SK-N-MC (cell line): ENCODE measurements around the gene ARL4D.
"Not testable (repeated sequence)": the region's sequence is repeated elsewhere in the genome, so short reads cannot be mapped to it uniquely, and the experiment has no call there.

Source experiments
- DNase-seq: peaks from one replicate; pipeline ENCODE4 v3.0.0-alpha.2; 2011; ENCODE audit warnings: low read depth, low spot score
- H3K27ac ChIP-seq: fragments of 200-600 bp; sonication (generic); 2 replicates; pipeline ENCODE4 v1.5.1; 2016; ENCODE audit warnings: mixed run types
- H3K36me3 ChIP-seq: fragments of 200-600 bp; sonication (generic); 2 replicates; pipeline ENCODE4 v1.6.1; 2017; ENCODE audit warnings: antibody characterized with exemption, low read length, mixed read lengths; ENCODE audit not compliant: insufficient read depth
- H3K4me3 ChIP-seq: fragments of 200-600 bp; sonication (generic); 2 replicates; pipeline ENCODE4 v1.5.1; 2016
- H3K9ac ChIP-seq: fragments of 200-600 bp; sonication (generic); 2 replicates; pipeline ENCODE4 v1.8.0; 2017; ENCODE audit warnings: mixed run types, mixed read lengths; ENCODE audit not compliant: insufficient read length
- H3K9me3 ChIP-seq: fragments of 200-600 bp; sonication (generic); 2 replicates; pipeline ENCODE4 v1.6.1; 2017; ENCODE audit warnings: low read depth, mild to moderate bottlenecking, antibody characterized with exemption, low read length, moderate library complexity, mixed read lengths
- EZH2 ChIP-seq: fragments of 200-600 bp; sonication (generic); IDR thresholded peaks from one replicate; pipeline ENCODE4 v1.6.1; 2017; ENCODE audit warnings: antibody characterized with exemption
- FOXP2 ChIP-seq: optimal IDR thresholded peaks from 2 replicates; pipeline ENCODE3; 2011; ENCODE audit warnings: mild to moderate bottlenecking, moderate library complexity; ENCODE audit not compliant: insufficient read depth; ENCODE audit errors: extremely low read length, control extremely low read depth
- POLR2AphosphoS5 ChIP-seq: IDR thresholded peaks from 2 replicates; pipeline ENCODE4 v1.6.1; 2012; ENCODE audit warnings: mild to moderate bottlenecking, low read depth, low read length, borderline replicate concordance

The ARL4D gene

GRCh38 chr17:43410557-43411368 is 12.0 kb downstream of the ARL4D start:
- TF ChIP-seq FOXP2 (no peak), POLR2AphosphoS5 (no peak), EZH2 (no peak)
- H3K27ac ChIP-seq = peak overlapping the region; percentile 94; the same call in 1 of the 2 replicates
- H3K36me3 ChIP-seq = no peaks in the 10 kb centered on the region
- H3K9ac ChIP-seq = no peak overlapping the region
- H3K9me3 ChIP-seq = no peaks in the 10 kb centered on the region
- DNase-seq = no peak
- H3K4me3 ChIP-seq = no peak overlapping the region

- Histone ChIP-seq H3K9me3 (no peaks in the 10 kb centered on the region), H3K36me3 (no peaks in the 10 kb centered on the region), H3K4me3 (no peak overlapping the region), H3K9ac (no peak overlapping the region), H3K27ac (peak overlapping the region; percentile 7; the same call in 1 of the 2 replicates)
- DNase-seq = no peak
- TF ChIP-seq FOXP2 (no peak), EZH2 (no peak), POLR2AphosphoS5 (no peak)
Observed at GRCh38 chr17:43411369-43411677, 12.5 kb downstream of the ARL4D start.

- Histone ChIP-seq H3K4me3 (no peak overlapping the region), H3K27ac (peak overlapping the region; percentile 7; the same call in 1 of the 2 replicates), H3K36me3 (no peaks in the 10 kb centered on the region), H3K9me3 (no peaks in the 10 kb centered on the region), H3K9ac (no peak overlapping the region)
- no peak for TF ChIP-seq POLR2AphosphoS5
- DNase-seq = no peak
Observed at GRCh38 chr17:43411749-43412148, 13.0 kb downstream of the ARL4D start.

- no peak for DNase-seq
- no peak overlapping the region for H3K27ac ChIP-seq
- no peak overlapping the region for H3K4me3 ChIP-seq
- H3K9me3 ChIP-seq = no peaks in the 10 kb centered on the region
- no peak overlapping the region for H3K9ac ChIP-seq
- no peak for TF ChIP-seq EZH2
- no peaks in the 10 kb centered on the region for H3K36me3 ChIP-seq
Observed at GRCh38 chr17:43412166-43412565, 13.4 kb downstream of the ARL4D start.

GRCh38 chr17:43416998-43417890 is 18.5 kb downstream of the ARL4D start:
- H3K27ac ChIP-seq = no peak overlapping the region
- H3K36me3 ChIP-seq = no peaks in the 10 kb centered on the region
- H3K9ac ChIP-seq = peak overlapping the region; percentile 52
- no peak for DNase-seq
- H3K9me3 ChIP-seq = no peaks in the 10 kb centered on the region
- no peak overlapping the region for H3K4me3 ChIP-seq
- TF ChIP-seq POLR2AphosphoS5 (no peak), FOXP2 (no peak), EZH2 (no peak)

GRCh38 chr17:43418441-43419374 is 19.9 kb downstream of the ARL4D start:
- no peak overlapping the region for H3K27ac ChIP-seq

GRCh38 chr17:43419375-43419882 is 20.6 kb downstream of the ARL4D start:
- not testable (repeated sequence) for H3K9ac ChIP-seq, DNase-seq, H3K27ac ChIP-seq, H3K36me3 ChIP-seq, H3K9me3 ChIP-seq, H3K4me3 ChIP-seq

More at GRCh38 chr17:43418441-43419374, 19.9 kb downstream of the ARL4D start:
- Histone ChIP-seq H3K36me3 (no peaks in the 10 kb centered on the region), H3K4me3 (no peak overlapping the region), H3K9me3 (no peaks in the 10 kb centered on the region), H3K9ac (no peak overlapping the region)
- TF ChIP-seq EZH2 (no peak), POLR2AphosphoS5 (no peak), FOXP2 (no peak)
- no peak for DNase-seq
